Testis (tissue), 2 donors: ENCODE data around the gene AP5M1.

Experiments used
- POLR2A ChIP-seq: fragments of 450-650 bp; IDR thresholded peaks from one replicate; pipeline ENCODE4 v1.6.1; 2017; ENCODE audit warnings: antibody characterized with exemption, mild to moderate bottlenecking, moderate library complexity
- TF ChIP-seq, protein P1 (sequence below), 3 experiments: fragments of 450-650 bp in 2 of 3; fragments of 200-600 bp in 1 of 3; sonication (generic) in 1 of 3; IDR thresholded peaks; one replicate each; pipeline ENCODE4 v1.5.1; 2016 to 2019; ENCODE audit warnings: antibody characterized with exemption in 3 of 3, mild to moderate bottlenecking in 2 of 3, moderate library complexity in 1 of 3

DNA sequence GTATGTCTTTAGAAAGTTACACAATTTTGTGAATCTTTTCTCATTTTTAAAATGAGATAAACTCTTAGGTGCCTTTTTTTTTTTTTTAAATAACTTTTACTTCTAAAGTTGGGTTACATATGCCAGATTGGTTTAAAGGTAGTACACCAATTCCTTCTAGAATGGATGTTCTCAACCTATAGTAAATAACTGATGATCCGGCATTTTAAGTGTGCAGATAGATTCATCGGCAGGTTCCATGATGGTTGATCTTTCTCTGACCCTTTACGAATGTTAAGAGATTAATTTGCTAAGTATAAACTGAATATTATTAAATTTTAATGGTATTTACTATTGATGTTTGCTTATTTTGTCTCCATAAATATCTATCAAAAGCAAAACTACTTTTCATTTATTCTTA lies 8.3 kb downstream of the AP5M1 start:
- TF ChIP-seq, protein P1, sequence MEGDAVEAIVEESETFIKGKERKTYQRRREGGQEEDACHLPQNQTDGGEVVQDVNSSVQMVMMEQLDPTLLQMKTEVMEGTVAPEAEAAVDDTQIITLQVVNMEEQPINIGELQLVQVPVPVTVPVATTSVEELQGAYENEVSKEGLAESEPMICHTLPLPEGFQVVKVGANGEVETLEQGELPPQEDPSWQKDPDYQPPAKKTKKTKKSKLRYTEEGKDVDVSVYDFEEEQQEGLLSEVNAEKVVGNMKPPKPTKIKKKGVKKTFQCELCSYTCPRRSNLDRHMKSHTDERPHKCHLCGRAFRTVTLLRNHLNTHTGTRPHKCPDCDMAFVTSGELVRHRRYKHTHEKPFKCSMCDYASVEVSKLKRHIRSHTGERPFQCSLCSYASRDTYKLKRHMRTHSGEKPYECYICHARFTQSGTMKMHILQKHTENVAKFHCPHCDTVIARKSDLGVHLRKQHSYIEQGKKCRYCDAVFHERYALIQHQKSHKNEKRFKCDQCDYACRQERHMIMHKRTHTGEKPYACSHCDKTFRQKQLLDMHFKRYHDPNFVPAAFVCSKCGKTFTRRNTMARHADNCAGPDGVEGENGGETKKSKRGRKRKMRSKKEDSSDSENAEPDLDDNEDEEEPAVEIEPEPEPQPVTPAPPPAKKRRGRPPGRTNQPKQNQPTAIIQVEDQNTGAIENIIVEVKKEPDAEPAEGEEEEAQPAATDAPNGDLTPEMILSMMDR (IDR thresholded peaks at IDR 0.05) = no peak
- TF ChIP-seq POLR2A = no peak
